ENCODE results near the gene RNGTT. TPM values are rescaled to one million over a fixed set of nuclear protein-coding genes. Genes with fewer than 3 reads are reported as not detected.

RNGTT gene
- total RNA-seq, 1 experiment from 2014 or later, result 15.7 TPM

DNA sequence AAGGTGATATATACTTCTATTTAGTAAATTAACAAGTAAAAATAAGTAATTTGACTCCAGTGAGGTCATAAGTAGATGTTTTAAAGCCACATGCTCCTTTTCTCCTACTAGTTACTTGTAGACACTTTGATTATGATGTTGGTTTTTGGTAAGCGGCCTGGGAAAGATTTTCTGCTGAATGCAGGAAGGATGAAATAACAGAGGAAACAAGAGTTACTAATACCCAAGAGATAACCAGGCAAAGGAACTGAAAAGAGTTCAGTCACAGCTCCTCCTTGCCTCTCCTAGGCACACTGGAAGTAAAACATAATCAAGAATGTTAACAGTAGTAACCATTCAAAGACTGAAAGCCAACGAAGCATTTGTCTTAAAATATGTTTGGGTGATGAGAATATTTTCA, 203.3 kb downstream of the RNGTT start:
- Histone ChIP-seq H3K4me2 (ENCODE audit: low read length) (0 out of 2 replicates have a peak overlapping the region, but pooled peaks have one; percentile 26), H3F3A (ENCODE audit: low read length, unreplicated experiment) (no peaks in the 10 kb centered on the region), H2AFZ (ENCODE audit: low read length) (no peak overlapping the region), H4K20me1 (ENCODE audit: low read length) (no peaks in the 10 kb centered on the region), H3K9ac (ENCODE audit: low read length) (no peak overlapping the region), H3K27ac (ENCODE audit: low read length) (no peak overlapping the region; the same call in 1 of the 2 replicates), H3K9me2 (replicated peaks; ENCODE audit: low read length) (no peaks in the 10 kb centered on the region), H3K79me2 (ENCODE audit: low read length) (no peaks in the 10 kb centered on the region), H3K9me3 (ENCODE audit: low read length) (no peaks in the 10 kb centered on the region), H3K4me3 (ENCODE audit: low read length) (no peak overlapping the region), H3K36me3 (ENCODE audit: low read depth, low read length) (no peaks in the 10 kb centered on the region), H3K27me3 (ENCODE audit: low read length) (no peaks in the 10 kb centered on the region), H3K4me1 (ENCODE audit: insufficient read depth, low read length) (peaks cover 24% of the 10 kb centered on the region; the same call in 1 of the 2 replicates)
- intact Hi-C loops (cut with micrococcal nuclease), result no loop called here
- ChIA-PET CTCF (no interaction called here), POLR2A (ENCODE audit: unreplicated experiment) (no interaction called here)
- TF ChIP-seq EZH2phosphoT487 (IDR thresholded peaks at IDR 0.05; ENCODE audit: borderline replicate concordance, low read length) (no peak), EZH2 (IDR thresholded peaks at IDR 0.05; ENCODE audit: low read length, unreplicated experiment) (no peak)
- TF ChIP-seq, protein P1, sequence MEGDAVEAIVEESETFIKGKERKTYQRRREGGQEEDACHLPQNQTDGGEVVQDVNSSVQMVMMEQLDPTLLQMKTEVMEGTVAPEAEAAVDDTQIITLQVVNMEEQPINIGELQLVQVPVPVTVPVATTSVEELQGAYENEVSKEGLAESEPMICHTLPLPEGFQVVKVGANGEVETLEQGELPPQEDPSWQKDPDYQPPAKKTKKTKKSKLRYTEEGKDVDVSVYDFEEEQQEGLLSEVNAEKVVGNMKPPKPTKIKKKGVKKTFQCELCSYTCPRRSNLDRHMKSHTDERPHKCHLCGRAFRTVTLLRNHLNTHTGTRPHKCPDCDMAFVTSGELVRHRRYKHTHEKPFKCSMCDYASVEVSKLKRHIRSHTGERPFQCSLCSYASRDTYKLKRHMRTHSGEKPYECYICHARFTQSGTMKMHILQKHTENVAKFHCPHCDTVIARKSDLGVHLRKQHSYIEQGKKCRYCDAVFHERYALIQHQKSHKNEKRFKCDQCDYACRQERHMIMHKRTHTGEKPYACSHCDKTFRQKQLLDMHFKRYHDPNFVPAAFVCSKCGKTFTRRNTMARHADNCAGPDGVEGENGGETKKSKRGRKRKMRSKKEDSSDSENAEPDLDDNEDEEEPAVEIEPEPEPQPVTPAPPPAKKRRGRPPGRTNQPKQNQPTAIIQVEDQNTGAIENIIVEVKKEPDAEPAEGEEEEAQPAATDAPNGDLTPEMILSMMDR (conservative IDR thresholded peaks at IDR 0.05; ENCODE audit: low read depth, low read length), result no peak
- no peak for ATAC-seq
- DNase-seq, result no peak
- BruUV-seq (replicated peaks), result no TSS peak

DNA sequence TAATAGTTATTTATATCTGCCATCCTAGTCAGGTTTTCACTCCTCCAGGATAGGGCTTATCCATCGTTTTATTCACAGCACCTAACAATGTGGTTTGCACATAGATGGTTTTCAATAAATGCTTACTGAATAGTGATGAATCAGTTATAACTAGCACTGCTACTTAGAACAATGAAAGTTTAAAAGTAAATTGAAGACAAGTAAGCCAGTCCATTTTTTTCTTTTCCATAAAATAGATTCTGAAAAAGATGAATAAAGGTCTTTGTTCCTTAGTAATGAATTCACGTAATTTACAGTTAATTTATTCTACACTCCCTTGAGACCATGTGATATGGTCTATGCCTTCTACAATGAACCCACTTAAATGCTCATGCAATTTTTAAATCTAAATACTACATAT, 212.5 kb downstream of the RNGTT start:
- TF ChIP-seq, protein P1 (conservative IDR thresholded peaks at IDR 0.05; ENCODE audit: low read depth, low read length), result no peak
- TF ChIP-seq EZH2phosphoT487 (IDR thresholded peaks at IDR 0.05; ENCODE audit: borderline replicate concordance, low read length), result no peak
- no peak for TF ChIP-seq EZH2 (IDR thresholded peaks at IDR 0.05; ENCODE audit: low read length, unreplicated experiment)
- no TSS peak for BruUV-seq (replicated peaks)
- intact Hi-C loops (cut with micrococcal nuclease), result no loop called here

DNA sequence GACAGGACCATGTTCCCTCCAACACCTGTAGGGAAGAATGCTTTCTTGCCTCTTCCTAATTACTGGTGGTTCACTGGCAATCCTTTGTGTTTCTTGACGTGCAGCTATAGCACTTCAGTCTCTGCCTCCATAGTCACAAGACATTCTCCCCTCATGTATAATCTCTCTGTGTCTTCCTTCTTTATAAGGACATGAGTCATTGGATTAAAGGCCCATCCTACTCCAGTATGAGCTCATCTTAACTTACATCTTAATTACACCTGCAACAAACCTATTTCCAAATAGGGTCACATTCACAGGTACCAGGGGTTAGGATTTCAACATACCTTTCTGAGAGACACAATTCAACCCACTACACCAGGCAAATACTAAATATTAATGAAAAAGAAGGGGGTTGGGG, 213.6 kb downstream of the RNGTT start:
- ChIA-PET POLR2A (ENCODE audit: unreplicated experiment) (no interaction called here), CTCF (no interaction called here)
- no peaks in the 10 kb centered on the region for H3K27me3 ChIP-seq (ENCODE audit: low read length)
- H4K20me1 ChIP-seq (ENCODE audit: low read length), result no peaks in the 10 kb centered on the region
- H3K9me3 ChIP-seq (ENCODE audit: low read length), result no peaks in the 10 kb centered on the region
- no peaks in the 10 kb centered on the region for H3K9me2 ChIP-seq (replicated peaks; ENCODE audit: low read length)
- ATAC-seq (no peak), DNase-seq (no peak)
- TF ChIP-seq EZH2phosphoT487 (IDR thresholded peaks at IDR 0.05; ENCODE audit: borderline replicate concordance, low read length) (no peak), EZH2 (IDR thresholded peaks at IDR 0.05; ENCODE audit: low read length, unreplicated experiment) (no peak)
- TF ChIP-seq, protein P1 (conservative IDR thresholded peaks at IDR 0.05; ENCODE audit: low read depth, low read length), result no peak
- H3K36me3 ChIP-seq (ENCODE audit: low read depth, low read length), result no peaks in the 10 kb centered on the region
- H3K79me2 ChIP-seq (ENCODE audit: low read length), result no peaks in the 10 kb centered on the region
- no peaks in the 10 kb centered on the region for H3K4me1 ChIP-seq (ENCODE audit: insufficient read depth, low read length)
- BruUV-seq (replicated peaks), result no TSS peak
- intact Hi-C loops (cut with micrococcal nuclease), result no loop called here
- no peak overlapping the region for H2AFZ ChIP-seq (ENCODE audit: low read length)
- H3K9ac ChIP-seq (ENCODE audit: low read length), result no peak overlapping the region
- no peak overlapping the region for H3K4me2 ChIP-seq (ENCODE audit: low read length)
- no peak overlapping the region for H3K27ac ChIP-seq (ENCODE audit: low read length)
- no peaks in the 10 kb centered on the region for H3F3A ChIP-seq (ENCODE audit: low read length, unreplicated experiment)
- no peak overlapping the region for H3K4me3 ChIP-seq (ENCODE audit: low read length)

More for the DNA sequence above, 212.5 kb downstream of the RNGTT start:
- Histone ChIP-seq H3K4me1 (ENCODE audit: insufficient read depth, low read length) (no peaks in the 10 kb centered on the region), H3F3A (ENCODE audit: low read length, unreplicated experiment) (no peaks in the 10 kb centered on the region), H3K27ac (ENCODE audit: low read length) (no peak overlapping the region), H3K4me2 (ENCODE audit: low read length) (no peak overlapping the region), H3K36me3 (ENCODE audit: low read depth, low read length) (no peaks in the 10 kb centered on the region), H3K9ac (ENCODE audit: low read length) (no peak overlapping the region), H3K9me3 (ENCODE audit: low read length) (no peaks in the 10 kb centered on the region), H3K9me2 (replicated peaks; ENCODE audit: low read length) (no peaks in the 10 kb centered on the region), H3K79me2 (ENCODE audit: low read length) (no peaks in the 10 kb centered on the region), H3K4me3 (ENCODE audit: low read length) (no peak overlapping the region), H4K20me1 (ENCODE audit: low read length) (no peaks in the 10 kb centered on the region), H3K27me3 (ENCODE audit: low read length) (no peaks in the 10 kb centered on the region), H2AFZ (ENCODE audit: low read length) (no peak overlapping the region)
- ATAC-seq (no peak), DNase-seq (no peak)
- ChIA-PET CTCF (no interaction called here), POLR2A (ENCODE audit: unreplicated experiment) (no interaction called here)

All from PC-3 (cell line).